IMR-90 (cell line): ENCODE measurements around the gene OTOA. TPM values are rescaled to one million over a fixed set of nuclear protein-coding genes. Genes with fewer than 3 reads are reported as not detected.

Source experiments
- ATAC-seq: fragments of 200-7000 bp; cut with Tn5 transposase; 2 replicates; pipeline ENCODE4 v1.9.1; 2020; ENCODE audit warnings: low read depth, mild to moderate bottlenecking, moderate library complexity
- BruUV-seq: library from RNA; stranded (reverse); fragments of 400-500 nt; replicated peaks from 2 replicates; lab custom pipeline; 2021; lab: Mats Ljungman, UMichigan
- CTCF ChIA-PET: fragments of 300-600 bp; formaldehyde crosslinking; extraction: SDS; loops from one replicate; lab custom pipeline; 2021; ENCODE audit warnings: antibody characterized with exemption; lab: Yijun Ruan, JAX
- POLR2A ChIA-PET: fragments of 300-600 bp; sonication (Branson Sonifier 250); formaldehyde crosslinking; loops from one replicate; lab custom pipeline; 2022; ENCODE audit warnings: antibody characterized with exemption; ENCODE audit not compliant: unreplicated experiment; lab: Charles Lee
- DNase-seq: peaks from one replicate; pipeline ENCODE4 v3.0.0; 2013
- H2AFZ ChIP-seq: replicated peaks from 2 replicates; pipeline ENCODE3; 2013; ENCODE audit warnings: low read length, mild to moderate bottlenecking; ENCODE audit not compliant: poor library complexity
- H2AK5ac ChIP-seq: 2 replicates; pipeline ENCODE4 v1.6.1; 2013; ENCODE audit warnings: low read depth, low read length, inconsistent platforms
- H2AK9ac ChIP-seq: replicated peaks from 2 replicates; pipeline ENCODE3; 2013; ENCODE audit warnings: mild to moderate bottlenecking, low read depth, low read length, moderate library complexity; ENCODE audit not compliant: poor library complexity
- H2BK120ac ChIP-seq: 2 replicates; pipeline ENCODE4 v1.6.1; 2013; ENCODE audit warnings: low read depth, low read length, inconsistent platforms
- H2BK15ac ChIP-seq: 3 replicates; pipeline ENCODE4 v1.6.1; 2013; ENCODE audit warnings: low read depth, low read length, inconsistent platforms
- H2BK20ac ChIP-seq: 2 replicates; pipeline ENCODE4 v1.6.1; 2013; ENCODE audit warnings: low read depth, mild to moderate bottlenecking, inconsistent platforms, low read length, moderate library complexity
- H2BK5ac ChIP-seq: 2 replicates; pipeline ENCODE4 v1.6.1; 2013; ENCODE audit warnings: mild to moderate bottlenecking, low read depth, low read length, inconsistent platforms; ENCODE audit not compliant: poor library complexity, severe bottlenecking
- H3K14ac ChIP-seq: replicated peaks from 2 replicates; pipeline ENCODE4 v1.6.1; 2013; ENCODE audit warnings: low read depth, low read length, inconsistent platforms
- H3K18ac ChIP-seq: 2 replicates; pipeline ENCODE4 v1.6.1; 2013; ENCODE audit warnings: low read depth, low read length, control low read depth
- H3K23ac ChIP-seq: 2 replicates; pipeline ENCODE4 v1.6.1; 2013; ENCODE audit warnings: low read depth, low read length, inconsistent platforms
- H3K27ac ChIP-seq: 2 replicates; pipeline ENCODE4 v1.5.1; 2013; ENCODE audit warnings: mild to moderate bottlenecking, control low read depth, low read length; ENCODE audit not compliant: insufficient read depth
- H3K27me3 ChIP-seq: 2 replicates; pipeline ENCODE4 v1.6.1; 2013; ENCODE audit warnings: low read length; ENCODE audit not compliant: control insufficient read depth, insufficient read depth
- H3K36me3 ChIP-seq: 2 replicates; pipeline ENCODE4 v1.6.1; 2013; ENCODE audit warnings: low read length, mixed read lengths; ENCODE audit not compliant: control insufficient read depth, insufficient read depth
- H3K4ac ChIP-seq: 2 replicates; pipeline ENCODE4 v1.6.1; 2013; ENCODE audit warnings: low read depth, low read length, inconsistent platforms
- H3K4me1 ChIP-seq: 2 replicates; pipeline ENCODE4 v1.6.1; 2013; ENCODE audit warnings: low read length, mixed read lengths; ENCODE audit not compliant: control insufficient read depth, insufficient read depth
- H3K4me2 ChIP-seq: 2 replicates; pipeline ENCODE4 v1.6.1; 2013; ENCODE audit warnings: low read depth, mild to moderate bottlenecking, control low read depth, low read length, moderate library complexity
- H3K4me3 ChIP-seq: 2 replicates; pipeline ENCODE4 v1.5.1; 2013; ENCODE audit warnings: low read depth, mild to moderate bottlenecking, control low read depth, low read length, moderate library complexity; ENCODE audit not compliant: insufficient read depth
- H3K56ac ChIP-seq: 2 replicates; pipeline ENCODE4 v1.6.1; 2013; ENCODE audit warnings: low read length, inconsistent platforms; ENCODE audit not compliant: insufficient read depth; ENCODE audit errors: extremely low read depth
- H3K79me1 ChIP-seq, 2 experiments: 2 replicates each; pipeline ENCODE4 v1.6.1; 2013; ENCODE audit warnings: low read length in 2 of 2, inconsistent platforms in 1 of 2, low read depth in 1 of 2
- H3K9ac ChIP-seq: 2 replicates; pipeline ENCODE4 v1.6.1; 2013; ENCODE audit warnings: low read depth, low read length, control low read depth
- H3K9me1 ChIP-seq: 2 replicates; pipeline ENCODE4 v1.6.1; 2013; ENCODE audit warnings: low read length, inconsistent platforms; ENCODE audit not compliant: insufficient read depth
- H3K9me3 ChIP-seq: 2 replicates; pipeline ENCODE4 v1.6.1; 2013; ENCODE audit warnings: low read length; ENCODE audit not compliant: control insufficient read depth, insufficient read depth
- H4K20me1 ChIP-seq: 2 replicates; pipeline ENCODE4 v1.6.1; 2013; ENCODE audit warnings: low read length, inconsistent platforms; ENCODE audit not compliant: insufficient read depth
- H4K5ac ChIP-seq: 2 replicates; pipeline ENCODE4 v1.6.1; 2013; ENCODE audit warnings: mild to moderate bottlenecking, low read depth, low read length, control low read depth
- H4K8ac ChIP-seq, 2 experiments: 2 replicates each; pipeline ENCODE4 v1.6.1; 2013; ENCODE audit warnings: low read depth in 2 of 2, low read length in 2 of 2, control low read depth in 1 of 2, inconsistent platforms in 1 of 2
- H4K91ac ChIP-seq: 2 replicates; pipeline ENCODE4 v1.6.1; 2013; ENCODE audit warnings: low read depth, low read length, inconsistent platforms; ENCODE audit not compliant: insufficient read depth
- CHD1 ChIP-seq: IDR thresholded peaks from 2 replicates; pipeline ENCODE4 v1.6.1; 2012; ENCODE audit warnings: low read depth, low read length, improper control_type of control experiment
- FOS ChIP-seq: fragments of 150-350 bp; IDR thresholded peaks from 2 replicates; pipeline ENCODE4 v1.6.1; 2016; ENCODE audit warnings: low read depth, low read length
- MAFK ChIP-seq: IDR thresholded peaks from 2 replicates; pipeline ENCODE4 v1.6.1; 2012; ENCODE audit warnings: low read depth, low read length, improper control_type of control experiment
- MAZ ChIP-seq: IDR thresholded peaks from 2 replicates; pipeline ENCODE4 v1.6.1; 2012; ENCODE audit warnings: low read depth, mild to moderate bottlenecking, low read length, improper control_type of control experiment, moderate library complexity, borderline replicate concordance
- MXI1 ChIP-seq: IDR thresholded peaks from 2 replicates; pipeline ENCODE4 v1.6.1; 2012; ENCODE audit warnings: low read depth, mild to moderate bottlenecking, low read length, moderate library complexity, borderline replicate concordance
- NFE2L2 ChIP-seq: fragments of 150-350 bp; IDR thresholded peaks from 2 replicates; pipeline ENCODE4 v1.6.1; 2016; ENCODE audit warnings: low read depth, mild to moderate bottlenecking, low read length
- POLR2A ChIP-seq: IDR thresholded peaks from 2 replicates; pipeline ENCODE4 v1.6.1; 2012; ENCODE audit warnings: mild to moderate bottlenecking, low read depth, low read length
- RAD21 ChIP-seq: IDR thresholded peaks from 2 replicates; pipeline ENCODE4 v1.6.1; 2012; ENCODE audit warnings: low read length, improper control_type of control experiment
- RCOR1 ChIP-seq: IDR thresholded peaks from 2 replicates; pipeline ENCODE4 v1.6.1; 2012; ENCODE audit warnings: mild to moderate bottlenecking, low read length, improper control_type of control experiment; ENCODE audit not compliant: insufficient replicate concordance
- RFX5 ChIP-seq: IDR thresholded peaks from 2 replicates; pipeline ENCODE4 v1.8.0; 2012; ENCODE audit warnings: low read depth, mild to moderate bottlenecking, low read length, moderate library complexity
- WGBS, 2 experiments: methylation state at CpG; one replicate each; pipeline versions ENCODE4 v1.1.5 to v1.1.7; 2013; ENCODE audit warnings: missing lambda C conversion rate in 2 of 2; ENCODE audit not compliant: insufficient read length in 1 of 2; ENCODE audit errors: extremely low coverage in 2 of 2; 5-methylcytosine and 5-hydroxymethylcytosine counted together
- dilution Hi-C: fragments of 300-500 bp; cut with HindIII; formaldehyde crosslinking; loops from one replicate; pipeline ENCODE4 v1.14.3; 2018; ENCODE audit warnings: low sequenced_read_pairs; ENCODE audit not compliant: unreplicated experiment
- in situ Hi-C: fragments of 300-500 bp; cut with MboI; formaldehyde crosslinking; loops from 3 replicates; pipeline ENCODE4 v1.14.3; 2019; ENCODE audit warnings: low sequenced_read_pairs, inconsistent platforms, mixed read lengths
- intact Hi-C: fragments of 100-400 bp; cut with micrococcal nuclease; formaldehyde crosslinking; loops from 2 replicates; pipeline ENCODE4 v1.10.0; 2022
- polyA plus RNA-seq, 3 experiments: library from polyadenylated mRNA; depleted of rRNA; stranded (reverse); fragments of >200 nt; gene quantifications; 2 replicates each; pipeline ENCODE4 v1.2.3, GENCODE V29; 2012; ENCODE audit warnings: low replicate concordance in 1 of 3
- total RNA-seq: library from RNA; depleted of rRNA; stranded (reverse); fragments of >200 nt; gene quantifications from 2 replicates; pipeline ENCODE4 v1.2.3, GENCODE V29; 2012
- TF ChIP-seq, protein P1 (sequence below): fragments of 150-350 bp; IDR thresholded peaks from 2 replicates; pipeline ENCODE4 v1.6.1; 2016; ENCODE audit warnings: low read depth, mild to moderate bottlenecking, low read length, moderate library complexity, borderline replicate concordance
- TF ChIP-seq, protein P2 (sequence below): conservative IDR thresholded peaks from 2 replicates; pipeline ENCODE4 v1.5.1; 2012; ENCODE audit warnings: mild to moderate bottlenecking, low read depth, low read length, improper control_type of control experiment

Gene OTOA
- total and polyA plus RNA-seq, 2 of the 4 experiments (the other 2 are of a cell fraction) = 0.02 TPM; not detected in 1

DNA sequence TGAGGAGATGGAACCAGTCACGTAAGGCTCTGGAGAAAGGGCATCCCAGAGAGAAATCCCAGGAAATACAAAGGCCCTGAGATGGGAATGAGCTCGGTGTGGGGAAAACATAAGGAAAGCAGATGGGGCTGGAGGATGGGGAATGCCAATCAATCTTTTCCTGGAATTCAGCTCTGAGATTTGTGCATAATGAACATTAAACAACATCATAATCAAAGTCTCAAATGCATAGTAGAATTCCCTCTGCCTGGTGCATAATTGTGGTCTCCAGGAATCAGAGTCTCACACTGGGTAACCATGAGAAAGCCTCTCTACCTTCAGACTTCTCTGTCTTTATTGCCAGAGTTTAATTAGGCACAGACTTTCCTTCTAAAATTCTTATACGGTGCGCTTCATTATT lies 30.8 kb downstream of the OTOA start:
- H2BK20ac ChIP-seq = no peak overlapping the region
- no peak overlapping the region for H2BK120ac ChIP-seq
- intact Hi-C loops (no loop called here), dilution Hi-C loops (no loop called here), in situ Hi-C loops (no loop called here)
- H3K56ac ChIP-seq = no peak overlapping the region
- no peaks in the 10 kb centered on the region for H3K9me3 ChIP-seq
- no peaks in the 10 kb centered on the region for H3K4me1 ChIP-seq
- H3K9ac ChIP-seq = no peak overlapping the region
- H2AK5ac ChIP-seq = no peak overlapping the region
- H3K4me2 ChIP-seq = no peak overlapping the region
- no peaks in the 10 kb centered on the region for H3K9me1 ChIP-seq
- H3K36me3 ChIP-seq = no peaks in the 10 kb centered on the region
- H3K18ac ChIP-seq = no peak overlapping the region
- H3K23ac ChIP-seq = no peak overlapping the region
- CTCF ChIA-PET = no interaction called here
- H3K27me3 ChIP-seq = peaks cover 1% of the 10 kb centered on the region; the same call in 1 of the 2 replicates
- no CpG with 5 or more reads among the region's 4 CpGs for WGBS, 2 experiments
- DNase-seq (no peak), ATAC-seq (no peak)
- no TSS peak for BruUV-seq
- H4K91ac ChIP-seq = no peak overlapping the region
- no peak overlapping the region for H2AK9ac ChIP-seq
- no peaks in the 10 kb centered on the region for H4K20me1 ChIP-seq
- H2BK5ac ChIP-seq = no peak overlapping the region
- H3K4me3 ChIP-seq = no peak overlapping the region
- H2BK15ac ChIP-seq = no peak overlapping the region
- POLR2A ChIA-PET = no interaction called here
- H3K14ac ChIP-seq = no peak overlapping the region
- H3K27ac ChIP-seq = no peak overlapping the region
- H3K79me1 ChIP-seq = no peaks in the 10 kb centered on the region
- no peak overlapping the region for H2AFZ ChIP-seq
- H3K4ac ChIP-seq = no peak overlapping the region
- H4K8ac ChIP-seq = no peak overlapping the region
- TF ChIP-seq CHD1 (no peak), FOS (no peak), MAZ (no peak), NFE2L2 (no peak), RFX5 (no peak), POLR2A (no peak), RCOR1 (no peak), RAD21 (no peak), MXI1 (no peak), MAFK (no peak)
- TF ChIP-seq, protein P1, sequence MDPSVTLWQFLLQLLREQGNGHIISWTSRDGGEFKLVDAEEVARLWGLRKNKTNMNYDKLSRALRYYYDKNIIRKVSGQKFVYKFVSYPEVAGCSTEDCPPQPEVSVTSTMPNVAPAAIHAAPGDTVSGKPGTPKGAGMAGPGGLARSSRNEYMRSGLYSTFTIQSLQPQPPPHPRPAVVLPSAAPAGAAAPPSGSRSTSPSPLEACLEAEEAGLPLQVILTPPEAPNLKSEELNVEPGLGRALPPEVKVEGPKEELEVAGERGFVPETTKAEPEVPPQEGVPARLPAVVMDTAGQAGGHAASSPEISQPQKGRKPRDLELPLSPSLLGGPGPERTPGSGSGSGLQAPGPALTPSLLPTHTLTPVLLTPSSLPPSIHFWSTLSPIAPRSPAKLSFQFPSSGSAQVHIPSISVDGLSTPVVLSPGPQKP = no peak
- TF ChIP-seq, protein P2, sequence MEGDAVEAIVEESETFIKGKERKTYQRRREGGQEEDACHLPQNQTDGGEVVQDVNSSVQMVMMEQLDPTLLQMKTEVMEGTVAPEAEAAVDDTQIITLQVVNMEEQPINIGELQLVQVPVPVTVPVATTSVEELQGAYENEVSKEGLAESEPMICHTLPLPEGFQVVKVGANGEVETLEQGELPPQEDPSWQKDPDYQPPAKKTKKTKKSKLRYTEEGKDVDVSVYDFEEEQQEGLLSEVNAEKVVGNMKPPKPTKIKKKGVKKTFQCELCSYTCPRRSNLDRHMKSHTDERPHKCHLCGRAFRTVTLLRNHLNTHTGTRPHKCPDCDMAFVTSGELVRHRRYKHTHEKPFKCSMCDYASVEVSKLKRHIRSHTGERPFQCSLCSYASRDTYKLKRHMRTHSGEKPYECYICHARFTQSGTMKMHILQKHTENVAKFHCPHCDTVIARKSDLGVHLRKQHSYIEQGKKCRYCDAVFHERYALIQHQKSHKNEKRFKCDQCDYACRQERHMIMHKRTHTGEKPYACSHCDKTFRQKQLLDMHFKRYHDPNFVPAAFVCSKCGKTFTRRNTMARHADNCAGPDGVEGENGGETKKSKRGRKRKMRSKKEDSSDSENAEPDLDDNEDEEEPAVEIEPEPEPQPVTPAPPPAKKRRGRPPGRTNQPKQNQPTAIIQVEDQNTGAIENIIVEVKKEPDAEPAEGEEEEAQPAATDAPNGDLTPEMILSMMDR = no peak
- no peak overlapping the region for H4K5ac ChIP-seq
